Stimulated activated CD4-positive, alpha-beta T cell treated with anti-CD3 and anti-CD28 coated beads, TNF-alpha, amount 100 ng/mL, for 48 hours (primary cell): Measurements from ENCODE around the gene MAPKAPK3.
A peak's percentile ranks its signal among the peaks of the same experiment; 100 is the strongest.

Source experiments
- DNase-seq, 3 donors: peaks; one replicate each; pipeline ENCODE4 v3.0.0-alpha.2; 2020; ENCODE audit warnings: low read depth in 3 of 3

The MAPKAPK3 gene

GRCh38 chr3:50617096-50617791 is at the start of gene MAPKAPK3:
Gene MAPKAPK3, plus strand, starts transcription at chr3:50617151. Its CDS starts 415 bp downstream, at chr3:50617566.
- DNase-seq: peak in 1 of 3 donors; percentile 17

DNA sequence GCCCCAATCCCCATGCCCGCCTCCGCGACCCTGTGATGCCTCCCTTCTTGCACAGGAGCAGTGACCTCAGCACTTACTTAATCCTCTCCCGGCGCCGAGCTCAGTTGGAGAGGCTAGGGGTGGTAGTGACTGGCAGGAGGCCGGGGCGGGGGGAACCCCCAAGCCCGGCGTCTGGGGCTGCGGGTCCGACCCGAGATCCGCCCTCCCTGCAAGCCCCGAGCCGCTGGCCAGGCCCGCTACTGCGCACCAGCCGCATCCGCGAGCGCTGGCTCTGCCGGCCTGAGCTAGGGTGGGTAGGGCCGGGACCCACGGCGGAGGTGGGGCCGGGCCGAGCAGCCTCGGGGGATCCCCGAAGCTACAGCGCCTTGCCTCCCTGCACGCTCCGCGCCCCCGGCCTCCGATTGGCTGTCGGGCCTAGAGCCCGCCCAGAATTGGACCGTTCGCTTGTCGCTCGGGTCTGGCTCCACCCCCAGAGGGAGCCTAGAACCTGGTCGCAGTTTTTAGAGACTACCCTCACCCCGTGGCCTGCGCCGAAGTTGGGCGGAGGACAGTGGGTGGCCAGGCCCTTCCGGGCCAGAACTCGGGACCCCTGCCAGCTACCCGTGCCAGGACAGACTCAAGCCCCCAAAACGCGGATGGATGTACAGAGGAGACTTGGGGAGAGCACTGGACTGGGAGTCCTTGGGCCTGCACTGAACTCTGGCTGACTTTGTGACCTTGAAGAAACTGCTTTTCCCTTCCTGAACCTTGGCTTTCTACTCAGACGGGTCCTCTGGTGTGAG is 49.4 kb upstream of the MAPKAPK3 start, which contains the start of gene C3orf18:
Gene C3orf18 (minus strand): TSS at position 362 of the 782 bp plus-strand sequence. CDS start 2,048 bp downstream, outside the sequence.
- DNase-seq: peak; percentile 92 to 96 (median 93)

DNA sequence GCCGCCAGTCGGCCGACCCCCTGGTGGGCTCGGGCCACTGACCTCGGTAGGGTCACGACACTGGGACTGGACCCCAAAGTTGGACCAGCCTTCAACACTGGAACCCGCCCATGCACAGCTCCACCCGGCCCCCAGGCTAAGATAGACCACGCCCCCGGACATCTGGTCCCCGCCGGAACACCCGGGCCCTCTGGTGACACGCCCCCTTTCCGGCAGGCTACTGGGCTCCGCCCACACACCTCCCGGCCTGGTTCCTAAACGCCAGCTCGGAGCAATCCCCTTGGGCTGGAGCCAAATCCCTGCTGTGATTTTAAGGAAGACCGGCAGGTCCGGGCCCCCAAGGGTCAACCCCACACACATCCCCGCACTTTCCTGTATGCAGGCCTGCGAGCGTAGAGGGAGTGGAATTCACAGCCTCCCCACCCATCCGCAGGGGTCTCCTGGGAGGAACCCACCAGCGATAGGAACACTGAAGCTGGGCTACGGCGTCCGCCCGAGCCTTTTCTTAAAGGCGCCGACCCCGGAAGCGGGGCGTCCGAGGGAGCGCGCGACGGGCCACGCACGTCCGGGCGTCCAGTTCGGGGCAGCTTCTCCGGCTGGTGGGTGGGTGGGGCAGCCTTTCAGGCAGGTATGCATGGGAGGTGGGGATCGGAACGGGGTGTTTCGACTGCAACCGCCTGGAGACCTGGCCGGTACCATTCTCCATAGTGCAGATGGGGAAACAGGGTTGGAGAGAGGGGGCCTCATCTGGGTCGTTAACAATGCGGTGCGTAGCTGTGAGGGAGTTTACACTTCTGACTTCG is 47.8 kb upstream of the MAPKAPK3 start, which contains the start of gene HEMK1:
Gene HEMK1 (plus strand): TSS at position 576 of the 803 bp plus-strand sequence. CDS start 1,583 bp downstream, outside the sequence.
- DNase-seq: peak; percentile 94 to 99 (median 96)

DNA sequence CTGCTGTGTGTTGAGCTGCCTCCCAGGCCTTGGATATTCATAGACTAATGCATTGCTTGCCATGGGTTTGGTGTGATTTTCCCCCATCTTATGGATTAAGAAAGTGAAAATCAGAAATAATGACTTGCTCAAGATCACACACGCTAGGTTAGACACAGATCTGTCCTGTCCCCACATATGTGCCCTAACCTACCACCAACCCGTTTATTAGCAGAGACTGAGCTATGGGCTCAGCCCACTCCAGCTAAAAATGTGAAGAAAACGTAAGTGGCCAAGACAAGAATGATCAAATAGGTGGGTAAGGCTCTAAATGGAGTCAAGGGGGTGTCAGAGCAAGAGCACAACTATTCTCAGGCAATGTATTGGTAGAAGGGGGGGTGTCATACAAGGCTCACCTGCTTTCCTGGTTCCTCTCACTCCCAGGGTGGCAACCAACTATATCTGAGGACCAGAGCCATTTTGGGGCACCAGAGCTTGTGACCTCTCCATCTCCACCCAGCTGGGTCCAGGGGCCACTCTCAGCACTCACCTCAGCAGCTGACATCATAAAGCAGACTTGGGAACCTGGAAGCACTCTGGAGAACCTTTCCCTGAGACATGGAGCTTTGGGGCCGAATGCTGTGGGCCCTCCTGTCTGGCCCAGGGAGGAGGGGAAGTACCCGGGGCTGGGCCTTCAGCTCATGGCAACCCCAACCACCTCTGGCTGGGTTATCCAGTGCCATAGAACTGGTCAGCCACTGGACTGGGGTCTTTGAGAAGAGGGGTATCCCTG is 46.3 kb upstream of the MAPKAPK3 start:
- no peak for DNase-seq

DNA sequence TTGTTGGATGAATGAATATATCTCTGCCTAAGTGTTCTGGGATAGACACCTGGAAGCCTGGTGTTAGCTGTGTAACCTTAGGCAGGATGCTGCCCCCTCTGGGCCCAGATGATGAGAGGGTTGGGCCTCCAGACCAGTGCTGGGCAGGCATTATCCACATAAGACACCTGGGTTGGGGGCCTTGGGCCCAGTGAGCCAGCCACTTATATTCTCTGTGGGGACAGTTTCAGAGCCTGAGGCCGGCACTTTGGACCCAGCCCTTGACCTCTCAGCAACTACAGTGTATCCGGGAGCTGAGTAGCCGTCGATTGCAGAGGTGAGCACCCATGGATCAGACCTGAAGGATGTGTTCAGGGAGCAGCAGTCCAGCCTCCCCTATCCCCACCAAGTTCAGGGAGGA is 45.5 kb upstream of the MAPKAPK3 start:
- DNase-seq: no peak

GRCh38 chr3:50572158-50572557 is 44.8 kb upstream of the MAPKAPK3 start:
- peak in 2 of 3 donors; percentile 74 to 82 for DNase-seq

- no peak for DNase-seq
Measured at GRCh38 chr3:50572801-50573371, 44.1 kb upstream of the MAPKAPK3 start.

- DNase-seq: peak; percentile 56 to 80 (median 67)
Measured at GRCh38 chr3:50573566-50574443, 43.1 kb upstream of the MAPKAPK3 start.

DNA sequence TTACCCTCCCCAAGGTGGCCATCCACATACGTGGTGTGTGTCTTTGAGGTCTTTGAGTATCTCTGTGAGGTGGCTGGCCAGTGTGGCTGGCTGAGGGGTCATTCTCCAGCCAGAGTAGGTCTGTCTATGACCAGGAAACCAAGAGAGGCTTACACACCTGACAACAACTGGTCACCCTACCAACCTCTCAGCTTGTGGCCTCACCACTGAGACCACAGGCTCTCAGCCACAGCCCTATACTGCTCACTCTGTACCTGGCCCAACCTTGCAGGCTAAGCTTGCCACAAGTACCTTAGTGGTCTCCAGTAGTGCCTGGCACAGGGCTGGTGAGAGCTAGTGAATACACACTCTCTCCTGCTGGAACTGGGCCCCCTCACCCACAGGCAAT is 42.5 kb upstream of the MAPKAPK3 start:
- no peak for DNase-seq

GRCh38 chr3:50575372-50575771 is 41.6 kb upstream of the MAPKAPK3 start:
- DNase-seq: no peak

DNA sequence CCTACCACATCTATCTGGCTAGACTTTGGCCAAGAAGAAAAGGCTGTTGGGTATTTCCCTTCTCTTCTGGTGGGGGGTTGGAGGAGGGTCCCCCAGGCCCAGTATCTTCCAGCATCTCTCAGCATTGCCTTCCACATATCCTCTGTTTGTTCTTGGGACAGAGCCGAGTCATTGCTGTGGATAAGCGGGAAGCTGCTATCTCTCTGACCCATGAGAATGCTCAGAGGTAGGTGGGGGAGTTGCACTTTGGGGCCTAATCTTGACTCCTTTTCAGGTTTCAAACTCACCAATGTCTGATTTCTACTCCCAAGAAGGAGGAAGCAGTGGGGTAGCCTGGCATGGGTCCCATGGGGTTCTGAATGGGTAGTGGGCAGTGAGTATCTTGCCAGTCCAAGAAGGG is 39.6 kb upstream of the MAPKAPK3 start:
- DNase-seq: no peak

DNA sequence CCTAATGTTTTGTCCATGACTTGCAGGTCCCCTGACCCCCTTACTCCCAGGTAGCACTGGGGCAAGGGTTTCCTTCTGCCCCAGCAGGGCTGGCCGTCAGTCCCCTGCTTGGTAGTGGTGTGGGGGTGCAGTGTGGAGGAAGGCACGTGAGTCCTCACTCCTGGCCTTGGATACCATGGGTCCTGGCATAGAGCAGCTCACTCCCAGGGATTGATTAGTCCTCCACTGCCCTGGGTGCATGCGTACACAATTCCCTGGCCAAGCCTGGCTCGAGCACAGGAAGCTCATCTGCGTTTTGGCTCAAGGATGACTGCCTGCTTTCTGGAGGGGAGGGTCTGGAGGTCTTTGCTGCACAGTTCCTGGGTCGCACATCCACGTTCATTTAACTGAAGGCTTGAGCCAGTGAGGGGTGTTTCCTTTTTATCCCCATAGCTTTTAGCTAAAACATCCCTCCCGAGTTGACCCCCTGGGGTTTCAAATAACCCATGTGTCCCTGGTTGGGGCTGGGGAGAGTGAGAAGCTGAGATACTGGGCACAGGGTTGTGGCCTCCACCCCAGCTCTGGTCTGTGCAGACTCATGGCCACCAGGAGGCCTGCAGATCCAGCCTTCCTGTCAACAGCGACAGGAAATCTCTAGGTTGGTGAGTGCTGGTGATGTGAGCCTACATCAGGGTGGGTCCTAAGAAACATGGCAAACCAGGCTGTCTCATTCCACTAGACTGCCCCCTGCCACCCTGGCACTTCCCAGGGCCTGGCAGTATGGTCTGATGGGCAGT is 36.1 kb upstream of the MAPKAPK3 start:
- DNase-seq: no peak

DNA sequence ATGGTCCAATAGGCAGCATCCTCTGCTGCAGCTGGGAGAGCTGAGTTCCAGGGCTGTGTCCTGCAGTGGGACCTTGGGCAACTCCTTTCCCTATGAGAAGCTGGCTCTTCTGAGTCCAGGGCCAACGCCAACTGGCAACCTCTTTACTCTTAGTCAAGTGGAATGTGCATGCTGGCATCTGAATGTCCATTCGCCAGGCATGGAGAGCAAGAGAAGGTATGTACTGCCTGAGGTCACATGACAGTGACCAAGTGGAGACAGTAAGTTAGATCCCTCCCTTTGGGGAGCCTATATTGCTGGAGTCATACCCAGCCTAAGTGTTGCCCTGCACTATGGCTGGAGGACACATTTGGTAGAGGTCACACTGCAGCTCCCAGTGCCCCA is 35.5 kb upstream of the MAPKAPK3 start:
- DNase-seq: no peak

DNA sequence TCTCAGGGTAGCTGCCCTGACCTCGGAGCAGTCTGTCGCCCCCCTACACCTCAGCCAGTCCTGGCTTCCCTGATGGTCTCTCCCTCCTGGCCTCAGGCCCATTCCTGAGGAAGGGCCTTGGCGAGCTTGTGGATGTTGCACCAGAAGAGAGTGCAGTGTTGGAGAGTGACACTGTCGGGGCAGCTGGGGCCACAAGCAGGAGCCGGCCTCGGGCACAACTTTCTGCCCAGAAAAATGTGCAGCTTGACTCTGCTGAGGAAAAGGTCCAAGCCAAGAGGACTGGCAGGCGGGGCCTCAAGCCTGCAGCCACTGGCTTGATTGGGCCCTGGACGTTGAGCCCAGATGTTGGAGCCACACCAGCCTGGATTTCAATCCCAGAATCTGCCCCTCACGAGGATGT is 34.9 kb upstream of the MAPKAPK3 start:
- DNase-seq: no peak

DNA sequence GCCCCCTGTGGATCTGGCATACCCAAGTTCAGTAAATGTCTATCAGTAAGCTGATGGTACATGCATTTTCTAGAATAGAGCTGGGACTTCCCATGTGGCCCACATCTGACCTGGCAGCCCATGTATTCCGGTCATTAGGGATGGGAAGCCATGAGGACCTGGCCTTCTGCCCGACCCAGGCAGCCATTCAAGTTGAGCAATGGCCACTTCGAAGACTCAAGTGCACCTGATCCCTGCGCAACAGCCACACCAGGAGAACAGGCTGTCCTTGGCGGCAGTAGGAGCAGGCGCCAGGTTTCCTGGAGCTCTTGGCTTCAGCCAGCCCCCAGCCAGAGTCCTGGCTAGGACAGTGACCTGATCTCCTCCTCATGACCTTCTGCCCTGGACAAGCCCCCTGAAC is 33.1 kb upstream of the MAPKAPK3 start:
- no peak for DNase-seq

GRCh38 chr3:50584391-50584790 is 32.6 kb upstream of the MAPKAPK3 start:
- DNase-seq: no peak

GRCh38 chr3:50585919-50586762 is 30.8 kb upstream of the MAPKAPK3 start:
- DNase-seq: no peak

DNA sequence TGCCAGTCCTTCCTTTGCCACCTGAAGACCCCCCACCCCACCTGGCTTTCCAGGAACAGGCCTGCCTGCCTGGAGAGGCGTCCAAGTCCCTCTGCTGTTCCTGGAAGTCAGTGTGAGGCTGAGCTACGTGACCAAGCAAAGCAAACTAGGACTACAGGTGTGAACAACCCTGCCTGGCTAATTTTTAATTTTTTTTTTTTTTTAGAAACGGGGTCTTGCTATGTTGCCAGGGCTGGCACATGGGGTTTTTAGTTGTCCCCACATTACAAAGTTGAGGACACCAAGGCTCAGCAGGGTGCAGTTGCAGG is 30.2 kb upstream of the MAPKAPK3 start:
- no peak for DNase-seq
